K562 (cell line): ENCODE results near the gene POMGNT1. TPM values are rescaled to one million over a fixed set of nuclear protein-coding genes. Genes with fewer than 3 reads are reported as not detected.

Experiments used
- ATAC-seq: fragments of 200-7000 bp; cut with Tn5 transposase; 3 replicates; pipeline ENCODE4 v1.9.1; 2020; ENCODE audit warnings: moderate library complexity
- BruUV-seq: library from RNA; stranded (reverse); fragments of 400-500 nt; replicated peaks from 2 replicates; lab custom pipeline; 2021; lab: Mats Ljungman, UMichigan
- CTCF ChIA-PET: fragments of 300-600 bp; formaldehyde crosslinking; extraction: SDS; loops from one replicate; lab custom pipeline; 2021; ENCODE audit warnings: low intra/inter-chr PET ratio; lab: Yijun Ruan, JAX
- POLR2A ChIA-PET: fragments of 300-600, 350-650 bp; sonication (Branson Sonifier 250); formaldehyde crosslinking; extraction: SDS; loops from one replicate; lab custom pipeline; 2021; ENCODE audit warnings: antibody characterized with exemption, inconsistent platforms; lab: Yijun Ruan, JAX
- DNase-seq, 4 experiments: peaks; one replicate each; pipeline versions ENCODE4 v3.0.0 to v3.0.0-alpha.2; 2011 to 2018; ENCODE audit warnings: low spot score in 3 of 4, mixed read lengths in 3 of 4; ENCODE audit errors: extremely low read depth in 1 of 4
- FAIRE-seq: peaks from 2 replicates; lab custom pipeline; 2011; peaks lifted over from hg19 to GRCh38; lab: Jason Lieb, UNC
- H2AFZ ChIP-seq: 2 replicates; pipeline ENCODE4 v1.6.0; 2011; ENCODE audit warnings: low read depth, low read length, control low read depth, inconsistent platforms
- H3K27ac ChIP-seq: fragments of 200-600 bp; 3 replicates; pipeline ENCODE4 v1.8.0; 2011; ENCODE audit warnings: low read depth, mild to moderate bottlenecking, control low read depth, inconsistent platforms, low read length, moderate library complexity, mixed read lengths; ENCODE audit errors: extremely low read depth
- H3K27me3 ChIP-seq, 2 experiments: fragments of 300-600 bp in 1 of 2; 2 replicates in 1 of 2; 3 replicates in 1 of 2; pipeline versions ENCODE4 v1.6.0 to v1.8.0; 2011; ENCODE audit warnings: inconsistent platforms in 2 of 2, low read length in 2 of 2, mild to moderate bottlenecking in 1 of 2, mixed read lengths in 1 of 2, moderate library complexity in 1 of 2; ENCODE audit not compliant: control insufficient read depth in 2 of 2, insufficient read depth in 2 of 2
- H3K36me3 ChIP-seq: fragments of 300-600 bp; 3 replicates; pipeline ENCODE4 v1.8.0; 2011; ENCODE audit warnings: mild to moderate bottlenecking, low read length, inconsistent platforms; ENCODE audit not compliant: control insufficient read depth, insufficient read depth
- H3K4me1 ChIP-seq, 2 experiments: fragments of 200-600 bp in 1 of 2; replicated peaks in 1 of 2; 2 replicates in 1 of 2; 3 replicates in 1 of 2; pipeline versions ENCODE4 v1.5.1 to v1.8.0; 2011; ENCODE audit warnings: inconsistent platforms in 2 of 2, low read length in 2 of 2, mild to moderate bottlenecking in 1 of 2, mixed read lengths in 1 of 2, moderate library complexity in 1 of 2; ENCODE audit not compliant: control insufficient read depth in 2 of 2, insufficient read depth in 2 of 2
- H3K4me2 ChIP-seq: 2 replicates; pipeline ENCODE4 v1.6.1; 2011; ENCODE audit warnings: low read length, control low read depth, inconsistent platforms, mixed read lengths; ENCODE audit not compliant: insufficient read depth
- H3K4me3 ChIP-seq: fragments of 200-600 bp; sonication (generic), shearing (Covaris generic); 2 replicates; pipeline ENCODE4 v1.5.1; 2016; ENCODE audit warnings: control low read depth, inconsistent platforms
- H3K79me2 ChIP-seq: fragments of 200-600 bp; 3 replicates; pipeline ENCODE4 v1.8.0; 2011; ENCODE audit warnings: low read length, inconsistent platforms; ENCODE audit not compliant: control insufficient read depth, insufficient read depth
- H3K9ac ChIP-seq, 2 experiments: 2 replicates each; pipeline versions ENCODE4 v1.6.0 to v1.6.1; 2011; ENCODE audit warnings: low read depth in 2 of 2, low read length in 2 of 2, control low read depth in 1 of 2, inconsistent platforms in 1 of 2, mild to moderate bottlenecking in 1 of 2, mixed read lengths in 1 of 2; ENCODE audit not compliant: insufficient read depth in 1 of 2
- H3K9me1 ChIP-seq: one replicate; pipeline ENCODE4 v1.6.0; 2011; ENCODE audit warnings: inconsistent platforms, mild to moderate bottlenecking, low read length, moderate library complexity; ENCODE audit not compliant: control insufficient read depth, insufficient read depth
- H3K9me3 ChIP-seq: replicated peaks from 2 replicates; pipeline ENCODE4 v1.5.1; 2011; ENCODE audit warnings: low read depth, low read length, inconsistent platforms; ENCODE audit not compliant: control insufficient read depth, insufficient read depth
- H4K20me1 ChIP-seq: replicated peaks from 2 replicates; pipeline ENCODE4 v1.6.1; 2011; ENCODE audit warnings: low read length, inconsistent platforms, mixed read lengths; ENCODE audit not compliant: control insufficient read depth, insufficient read depth
- HEY1 ChIP-seq: fragments of 250-450 bp; sonication (Bioruptor Pico); IDR thresholded peaks from 2 replicates; pipeline ENCODE4 v1.5.0; 2020; ENCODE audit warnings: mild to moderate bottlenecking, moderate library complexity, borderline replicate concordance
- ZBTB33 ChIP-seq: sonication (generic); formaldehyde crosslinking; IDR thresholded peaks from 2 replicates; pipeline ENCODE4 v1.8.1; 2023; ENCODE audit warnings: mild to moderate bottlenecking, missing genetic modification reagents
- WGBS: fragments of 100-300 bp; shearing (Covaris generic); methylation state at CpG from one replicate; pipeline ENCODE4 v1.1.6; 2016; ENCODE audit warnings: low coverage, mixed read lengths; ENCODE audit not compliant: insufficient coverage; ENCODE audit errors: missing lambda C conversion rate; 5-methylcytosine and 5-hydroxymethylcytosine counted together
- in situ Hi-C: fragments of 300-500 bp; cut with MboI; formaldehyde crosslinking; loops from 4 replicates; pipeline ENCODE4 v1.15.0; 2018; ENCODE audit warnings: inconsistent platforms, mixed read lengths
- intact Hi-C: fragments of 100-400 bp; cut with micrococcal nuclease; formaldehyde crosslinking; loops from 2 replicates; pipeline ENCODE4 v1.14.2; 2022
- polyA plus RNA-seq, 8 experiments: library from polyadenylated mRNA; depleted of rRNA in 4 of 8; stranded (reverse) in 5 of 8; unstranded in 3 of 8; fragments of >200 nt; fragmentation: Nextera tagmentation in 2 of 8; fragmentation: Illumina TruSeq in 1 of 8; extraction: Ambion mirVana in 2 of 8; extraction: Trizol in 1 of 8; gene quantifications; 2 replicates each; pipeline versions ENCODE4 v1.2.1 to v1.2.3, GENCODE V29; 2011 to 2014; ENCODE audit warnings: inconsistent platforms in 1 of 8, missing spikeins in 1 of 8
- total RNA-seq, 7 experiments: library from RNA; depleted of rRNA in 6 of 7; stranded (reverse); fragments of >200 nt in 6 of 7; fragmentation: Illumina TruSeq in 2 of 7; extraction: Trizol in 2 of 7; gene quantifications; 2 replicates each; pipeline versions ENCODE4 v1.2.1 to v1.2.3, GENCODE V29; 2011 to 2021; ENCODE audit warnings: low replicate concordance in 1 of 7

Gene POMGNT1
- total and polyA plus RNA-seq, 9 of the 15 experiments (the other 6 are each of a cell fraction or from before 2014, with no cell fraction given) = 14.1 to 58.9 (median 37.8) TPM

GRCh38 chr1:46166521-46167462, 31.4 kb downstream of the POMGNT1 start:
- intact Hi-C loops = no loop called here
- no peaks in the 10 kb centered on the region for H3K79me2 ChIP-seq
- H3K27ac ChIP-seq = no peak overlapping the region
- H3K27me3 ChIP-seq = peaks cover 9 to 23% of the 10 kb centered on the region in 2 experiments
- no peak for ATAC-seq
- TF ChIP-seq ZBTB33 (CRISPR knock-in tag) (peak; percentile 62; the same call in 1 of the 2 replicates), HEY1 (CRISPR knock-in tag) (no peak)
- TF ChIP-seq, all 486 proteins: peak for 1
- no peaks in the 10 kb centered on the region for H3K9me1 ChIP-seq
- H3K4me2 ChIP-seq = no peak overlapping the region
- no peaks in the 10 kb centered on the region for H4K20me1 ChIP-seq
- H3K9me3 ChIP-seq = no peaks in the 10 kb centered on the region
- BruUV-seq = no TSS peak
- H3K4me3 ChIP-seq = no peak overlapping the region
- WGBS = 76% methylated on average over 45 of the region's 47 CpGs
- FAIRE-seq (no peak), DNase-seq (no peak)
- ChIA-PET POLR2A (interaction anchor here (1.0 to 2.4 kb wide), 3 partner anchors 9 to 36 kb away, joined by 3 to 15 read pairs (median 3); no protein-coding TSS in a partner anchor), CTCF (no interaction called here)
- H3K36me3 ChIP-seq = no peaks in the 10 kb centered on the region
- H2AFZ ChIP-seq = no peak overlapping the region
- 0 out of 4 replicates have a peak overlapping the region, but pooled peaks of 1 of the 2 experiments have one; percentile 33 for H3K9ac ChIP-seq
- peaks cover 0 to 19% of the 10 kb centered on the region in 2 experiments; a peak in 3 of 5 replicates for H3K4me1 ChIP-seq
- in situ Hi-C loops = no loop called here
